MM.1S (cell line): Measurements from ENCODE around the gene DCXR.

Experiments used
- DNase-seq: peaks from one replicate; pipeline ENCODE4 v3.0.0-alpha.2; 2015
- H2AFZ ChIP-seq: fragments of 300-600 bp; sonication (generic); 2 replicates; pipeline ENCODE4 v1.6.0; 2016; ENCODE audit warnings: antibody characterized with exemption, low read length
- H3F3A ChIP-seq: fragments of 300-600 bp; sonication (generic); 2 replicates; pipeline ENCODE4 v1.6.1; 2016; ENCODE audit warnings: mild to moderate bottlenecking, antibody characterized with exemption, low read length, moderate library complexity, mixed read lengths; ENCODE audit not compliant: insufficient read depth
- H3K27ac ChIP-seq: fragments of 300-600 bp; sonication (generic); 2 replicates; pipeline ENCODE4 v1.5.1; 2016; ENCODE audit warnings: mild to moderate bottlenecking, low read length
- H3K27me3 ChIP-seq: fragments of 300-600 bp; sonication (generic); replicated peaks from 2 replicates; pipeline ENCODE4 v1.6.0; 2016; ENCODE audit warnings: low read length; ENCODE audit not compliant: insufficient read depth
- H3K36me3 ChIP-seq: fragments of 300-600 bp; sonication (generic); replicated peaks from 2 replicates; pipeline ENCODE4 v1.6.1; 2016; ENCODE audit warnings: mild to moderate bottlenecking, low read length, mixed read lengths; ENCODE audit not compliant: insufficient read depth
- H3K4me1 ChIP-seq: fragments of 300-600 bp; sonication (generic); 2 replicates; pipeline ENCODE4 v1.6.1; 2016; ENCODE audit warnings: low read length, mixed read lengths
- H3K4me2 ChIP-seq: fragments of 300-600 bp; sonication (generic); 2 replicates; pipeline ENCODE4 v1.6.0; 2016; ENCODE audit warnings: low read depth, low read length
- H3K4me3 ChIP-seq: fragments of 300-600 bp; sonication (generic); 2 replicates; pipeline ENCODE4 v1.5.1; 2016; ENCODE audit warnings: low read length, mixed read lengths
- H3K79me2 ChIP-seq: fragments of 300-600 bp; sonication (generic); 2 replicates; pipeline ENCODE4 v1.6.1; 2016; ENCODE audit warnings: mixed run types, low read length, mixed read lengths
- H3K9ac ChIP-seq: fragments of 300-600 bp; sonication (generic); 2 replicates; pipeline ENCODE4 v1.6.1; 2016; ENCODE audit warnings: low read length, mixed read lengths
- H3K9me2 ChIP-seq: fragments of 300-600 bp; sonication (generic); replicated peaks from 2 replicates; pipeline ENCODE4 v1.6.1; 2016; ENCODE audit warnings: mild to moderate bottlenecking, low read length, mixed read lengths; ENCODE audit not compliant: insufficient read depth
- H3K9me3 ChIP-seq: fragments of 300-600 bp; sonication (generic); replicated peaks from 2 replicates; pipeline ENCODE4 v1.6.1; 2016; ENCODE audit warnings: mild to moderate bottlenecking, low read length, mixed read lengths; ENCODE audit not compliant: insufficient read depth
- H4K20me1 ChIP-seq: fragments of 300-600 bp; sonication (generic); 2 replicates; pipeline ENCODE4 v1.6.1; 2016; ENCODE audit warnings: mild to moderate bottlenecking, low read length, moderate library complexity, mixed read lengths; ENCODE audit not compliant: insufficient read depth
- CTCF ChIP-seq: fragments of 300-600 bp; sonication (generic); IDR thresholded peaks from 2 replicates; pipeline ENCODE4 v1.5.1; 2016; ENCODE audit warnings: antibody characterized with exemption, low read length, mixed read lengths
- EZH2 ChIP-seq: fragments of 300-600 bp; sonication (generic); optimal IDR thresholded peaks from 2 replicates; pipeline ENCODE3; 2017; ENCODE audit warnings: low read depth, mild to moderate bottlenecking, antibody characterized with exemption, low read length, mixed read lengths
- EZH2phosphoT487 ChIP-seq: fragments of 300-600 bp; sonication (generic); IDR thresholded peaks from 2 replicates; pipeline ENCODE4 v1.6.1; 2018; ENCODE audit warnings: antibody characterized with exemption, low read length

DCXR gene

GRCh38 chr17:82064433-82065192, 27.1 kb upstream of the DCXR start:
- peak overlapping the region; percentile 70; the same call in 1 of the 2 replicates for H3K27ac ChIP-seq
- TF ChIP-seq CTCF (no peak), EZH2 (no peak), EZH2phosphoT487 (no peak)
- peak; percentile 81 for DNase-seq

GRCh38 chr17:82063424-82064415, 26.2 kb upstream of the DCXR start:
- Histone ChIP-seq H3K4me2 (peak overlapping the region; percentile 99), H3K9ac (peak overlapping the region; percentile 93; the same call in 1 of the 2 replicates), H3K4me3 (peak overlapping the region; percentile 96; the same call in 1 of the 2 replicates), H3K9me3 (no peaks in the 10 kb centered on the region), H3K27ac (peak overlapping the region; percentile 70; the same call in 1 of the 2 replicates), H3K9me2 (no peaks in the 10 kb centered on the region), H3K36me3 (0 out of 2 replicates have a peak, but pooled peaks cover 4% of the 10 kb centered on the region), H2AFZ (no peak overlapping the region), H4K20me1 (peaks cover 3% of the 10 kb centered on the region; the same call in 1 of the 2 replicates), H3K4me1 (peaks cover 12% of the 10 kb centered on the region), H3F3A (peaks cover 15% of the 10 kb centered on the region), H3K79me2 (peaks cover 30% of the 10 kb centered on the region), H3K27me3 (no peaks in the 10 kb centered on the region)
- TF ChIP-seq EZH2phosphoT487, result no peak
- TF ChIP-seq CTCF, result no peak
- no peak for TF ChIP-seq EZH2
- DNase-seq, result no peak

More at GRCh38 chr17:82064433-82065192, 27.1 kb upstream of the DCXR start:
- Histone ChIP-seq H3K9me2 (no peaks in the 10 kb centered on the region), H3F3A (peaks cover 15% of the 10 kb centered on the region), H3K4me3 (peak overlapping the region; percentile 96), H3K27me3 (no peaks in the 10 kb centered on the region), H2AFZ (peak overlapping the region; percentile 46), H3K9me3 (no peaks in the 10 kb centered on the region), H3K4me1 (peaks cover 12% of the 10 kb centered on the region), H3K4me2 (peak overlapping the region; percentile 99), H3K9ac (peak overlapping the region; percentile 93), H4K20me1 (peaks cover 3% of the 10 kb centered on the region; the same call in 1 of the 2 replicates), H3K36me3 (0 out of 2 replicates have a peak, but pooled peaks cover 4% of the 10 kb centered on the region), H3K79me2 (peaks cover 30% of the 10 kb centered on the region)

- no peak overlapping the region for H3K27ac ChIP-seq
- TF ChIP-seq EZH2phosphoT487 (no peak), EZH2 (no peak), CTCF (no peak)
- H4K20me1 ChIP-seq, result peaks cover 3% of the 10 kb centered on the region; the same call in 1 of the 2 replicates
Measured at GRCh38 chr17:82062984-82063368, 25.5 kb upstream of the DCXR start.

More at GRCh38 chr17:82062984-82063368, 25.5 kb upstream of the DCXR start:
- Histone ChIP-seq H2AFZ (no peak overlapping the region), H3K9me3 (no peaks in the 10 kb centered on the region), H3K4me3 (no peak overlapping the region), H3K79me2 (peaks cover 30% of the 10 kb centered on the region), H3K4me1 (peaks cover 12% of the 10 kb centered on the region), H3K9ac (no peak overlapping the region), H3K9me2 (no peaks in the 10 kb centered on the region), H3F3A (peaks cover 15% of the 10 kb centered on the region), H3K4me2 (no peak overlapping the region), H3K36me3 (0 out of 2 replicates have a peak, but pooled peaks cover 4% of the 10 kb centered on the region), H3K27me3 (no peaks in the 10 kb centered on the region)
- no peak for DNase-seq
